H1 (cell line): Measurements from ENCODE around the gene BAHD1. TPM values are rescaled to one million over a fixed set of nuclear protein-coding genes. Genes with fewer than 3 reads are reported as not detected.

Source experiments
- CBX5 ChIP-seq: fragments of 300-800, 300-1000 bp; sonication (generic); IDR thresholded peaks from 2 replicates; pipeline ENCODE4 v1.7.1; 2016; ENCODE audit warnings: antibody characterized with exemption, low read length, low read depth
- CBX8 ChIP-seq: fragments of 300-800, 300-1000 bp; sonication (generic); IDR thresholded peaks from 2 replicates; pipeline ENCODE4 v1.7.1; 2016; ENCODE audit warnings: low read depth, low read length, borderline replicate concordance
- CEBPB ChIP-seq: IDR thresholded peaks from 2 replicates; pipeline ENCODE4 v1.6.1; 2012; ENCODE audit warnings: low read depth, low read length
- CHD7 ChIP-seq: fragments of 300-600 bp; sonication (generic); IDR thresholded peaks from 2 replicates; pipeline ENCODE4 v1.7.1; 2012; ENCODE audit warnings: low read length, moderate library complexity, mild to moderate bottlenecking, inconsistent platforms; ENCODE audit not compliant: insufficient replicate concordance
- FOSL1 ChIP-seq: IDR thresholded peaks from 2 replicates; pipeline ENCODE4 v1.6.1; 2011; ENCODE audit warnings: mild to moderate bottlenecking, low read depth, low read length, moderate library complexity; ENCODE audit not compliant: insufficient read depth
- JUND ChIP-seq: IDR thresholded peaks from 2 replicates; pipeline ENCODE4 v1.6.1; 2011; ENCODE audit warnings: mild to moderate bottlenecking, improper control_type of control experiment, low read length
- RNF2 ChIP-seq: fragments of 200-900, 300-1000 bp; sonication (generic); IDR thresholded peaks from 2 replicates; pipeline ENCODE4 v1.7.1; 2016; ENCODE audit warnings: borderline replicate concordance, low read depth, mild to moderate bottlenecking, antibody characterized with exemption, low read length; ENCODE audit not compliant: poor library complexity, severe bottlenecking; ENCODE audit errors: missing control alignments
- SP1 ChIP-seq: IDR thresholded peaks from 2 replicates; pipeline ENCODE4 v1.6.1; 2011; ENCODE audit warnings: low read depth, low read length
- ZNF274 ChIP-seq: IDR thresholded peaks from 2 replicates; pipeline ENCODE4 v1.7.0; 2012; ENCODE audit warnings: low read length, borderline replicate concordance; ENCODE audit errors: extremely low read depth
- polyA plus RNA-seq, 7 experiments: library from polyadenylated mRNA; depleted of rRNA in 3 of 7; stranded (reverse) in 5 of 7; unstranded in 2 of 7; fragments of >200 nt in 5 of 7; fragments of 200-250 nt in 2 of 7; gene quantifications; 1 replicate in 5 of 7; 2 replicates in 1 of 7; 4 replicates in 1 of 7; pipeline versions ENCODE4 v1.2.1 to v1.2.3, GENCODE V29; 2011 to 2013; ENCODE audit warnings: missing spikeins in 2 of 7, mixed read lengths in 2 of 7
- total RNA-seq: library from RNA; stranded (reverse); fragmentation: NEBNext Ultra II Directional; extraction: Animal tissue kit (Norgen Biotek cat#: 25700); gene quantifications from 2 replicates; pipeline ENCODE4 v1.2.1, GENCODE V29; 2021

Gene BAHD1
- total and polyA plus RNA-seq, 2 of the 8 experiments (the other 6 are each of a cell fraction or from before 2014, with no cell fraction given), result 15.0 to 38.9 TPM

GRCh38 chr15:40472171-40472727 is 31.5 kb downstream of the BAHD1 start (continued):
- TF ChIP-seq JUND (no peak), FOSL1 (no peak), ZNF274 (no peak), CBX8 (no peak), CHD7 (no peak), SP1 (no peak), CBX5 (no peak), RNF2 (no peak), CEBPB (no peak)
